CD4-positive, alpha-beta T cell treated with Interferon gamma for 1 hour (primary cell): ENCODE data around the gene MS4A15.
"Not testable (repeated sequence)": the region's sequence is repeated elsewhere in the genome, so short reads cannot be mapped to it uniquely, and the experiment has no call there.

ENCODE experiments used
- DNase-seq: peaks from one replicate; pipeline ENCODE4 v3.0.0-alpha.2; 2020

Gene MS4A15

GRCh38 chr11:60756307-60757032 is at the start of gene MS4A15:
MS4A15 (plus strand) TSS chr11:60756867; CDS start chr11:60763734, 6,867 bp downstream.
- DNase-seq, result no peak

- no peak for DNase-seq
Measured at GRCh38 chr11:60706931-60707330, 49.7 kb upstream of the MS4A15 start.

- DNase-seq, result no peak
Measured at GRCh38 chr11:60710482-60710881, 46.2 kb upstream of the MS4A15 start.

- DNase-seq, result no peak
Measured at GRCh38 chr11:60711276-60711675, 45.4 kb upstream of the MS4A15 start.

- not testable (repeated sequence) for DNase-seq
Measured at GRCh38 chr11:60713423-60713822, 43.2 kb upstream of the MS4A15 start.

- DNase-seq, result peak; percentile 12
Measured at GRCh38 chr11:60717956-60718355, 38.7 kb upstream of the MS4A15 start.

- no peak for DNase-seq
Measured at GRCh38 chr11:60718524-60719316, 37.9 kb upstream of the MS4A15 start.

GRCh38 chr11:60719391-60719790 is 37.3 kb upstream of the MS4A15 start:
- DNase-seq, result no peak

- no peak for DNase-seq
Measured at GRCh38 chr11:60720460-60720859, 36.2 kb upstream of the MS4A15 start.

- DNase-seq, result no peak
Measured at GRCh38 chr11:60724420-60724819, 32.2 kb upstream of the MS4A15 start, which contains the start of gene MS4A18. MS4A18 (plus strand) TSS chr11:60724720.

- no peak for DNase-seq
Measured at GRCh38 chr11:60725592-60725991, 31.1 kb upstream of the MS4A15 start.

GRCh38 chr11:60731586-60731985 is 25.1 kb upstream of the MS4A15 start:
- DNase-seq, result no peak

- no peak for DNase-seq
Measured at GRCh38 chr11:60734279-60734678, 22.4 kb upstream of the MS4A15 start.

GRCh38 chr11:60739114-60739513 is 17.6 kb upstream of the MS4A15 start:
- no peak for DNase-seq

GRCh38 chr11:60740573-60740972 is 16.1 kb upstream of the MS4A15 start:
- DNase-seq, result no peak

- no peak for DNase-seq
Measured at GRCh38 chr11:60741421-60741820, 15.2 kb upstream of the MS4A15 start.

GRCh38 chr11:60743058-60743457 is 13.6 kb upstream of the MS4A15 start:
- no peak for DNase-seq

- no peak for DNase-seq
Measured at GRCh38 chr11:60744114-60744513, 12.6 kb upstream of the MS4A15 start.

- no peak for DNase-seq
Measured at GRCh38 chr11:60747359-60747873, 9.3 kb upstream of the MS4A15 start.

GRCh38 chr11:60748225-60748624 is 8.4 kb upstream of the MS4A15 start:
- DNase-seq, result no peak

- no peak for DNase-seq
Measured at GRCh38 chr11:60748821-60749220, 7.8 kb upstream of the MS4A15 start.

GRCh38 chr11:60750911-60751310 is 5.8 kb upstream of the MS4A15 start:
- DNase-seq, result no peak

- no peak for DNase-seq
Measured at GRCh38 chr11:60753309-60753708, 3.4 kb upstream of the MS4A15 start.

- no peak for DNase-seq
Measured at GRCh38 chr11:60754887-60755286, 1.8 kb upstream of the MS4A15 start.
